GM18868 (cell line): ENCODE measurements around the gene AP5Z1.
"Not testable (repeated sequence)": the region's sequence is repeated elsewhere in the genome, so short reads cannot be mapped to it uniquely, and the experiment has no call there.

Experiments used
- ATAC-seq: cut with Tn5 transposase; IDR thresholded peaks from one replicate; pipeline ENCODE4 v1.9.1; 2021; ENCODE audit warnings: mild to moderate bottlenecking, moderate library complexity; ENCODE audit not compliant: unreplicated experiment

Gene AP5Z1

GRCh38 chr7:4787541-4787940, 12.1 kb downstream of the AP5Z1 start:
- ATAC-seq = no peak

GRCh38 chr7:4787947-4788626, 12.7 kb downstream of the AP5Z1 start:
- no peak for ATAC-seq

GRCh38 chr7:4788627-4789189, 13.3 kb downstream of the AP5Z1 start:
- no peak for ATAC-seq

GRCh38 chr7:4789194-4790077, 14.0 kb downstream of the AP5Z1 start:
- no peak for ATAC-seq

GRCh38 chr7:4790078-4790465, 14.6 kb downstream of the AP5Z1 start:
- ATAC-seq = no peak

- no peak for ATAC-seq
These were observed 15.1 kb downstream of the AP5Z1 start for GRCh38 chr7:4790516-4790991.

GRCh38 chr7:4791101-4791737, 15.8 kb downstream of the AP5Z1 start:
- ATAC-seq = no peak

- peak; percentile 71 for ATAC-seq
These were observed 16.5 kb downstream of the AP5Z1 start for GRCh38 chr7:4791738-4792536.

GRCh38 chr7:4792537-4793126, 17.2 kb downstream of the AP5Z1 start:
- no peak for ATAC-seq

- ATAC-seq = not testable (repeated sequence)
These were observed 18.1 kb downstream of the AP5Z1 start for GRCh38 chr7:4793385-4793993.

- not testable (repeated sequence) for ATAC-seq
These were observed 18.7 kb downstream of the AP5Z1 start for GRCh38 chr7:4794171-4794570.

GRCh38 chr7:4794591-4795350, 19.3 kb downstream of the AP5Z1 start:
- ATAC-seq = no peak

- no peak for ATAC-seq
These were observed 21.0 kb downstream of the AP5Z1 start for GRCh38 chr7:4796453-4796852.

GRCh38 chr7:4797858-4798705, 22.7 kb downstream of the AP5Z1 start:
- peak; percentile 83 for ATAC-seq

GRCh38 chr7:4798706-4799235, 23.3 kb downstream of the AP5Z1 start:
- ATAC-seq = no peak

- ATAC-seq = no peak
These were observed 24.3 kb downstream of the AP5Z1 start for GRCh38 chr7:4799508-4800268.

GRCh38 chr7:4800487-4800886, 25.1 kb downstream of the AP5Z1 start:
- ATAC-seq = no peak
